ENCODE measurements around the gene SIGLEC12.
"Not testable (repeated sequence)": the region's sequence is repeated elsewhere in the genome, so short reads cannot be mapped to it uniquely, and the experiment has no call there.

The SIGLEC12 gene

DNA sequence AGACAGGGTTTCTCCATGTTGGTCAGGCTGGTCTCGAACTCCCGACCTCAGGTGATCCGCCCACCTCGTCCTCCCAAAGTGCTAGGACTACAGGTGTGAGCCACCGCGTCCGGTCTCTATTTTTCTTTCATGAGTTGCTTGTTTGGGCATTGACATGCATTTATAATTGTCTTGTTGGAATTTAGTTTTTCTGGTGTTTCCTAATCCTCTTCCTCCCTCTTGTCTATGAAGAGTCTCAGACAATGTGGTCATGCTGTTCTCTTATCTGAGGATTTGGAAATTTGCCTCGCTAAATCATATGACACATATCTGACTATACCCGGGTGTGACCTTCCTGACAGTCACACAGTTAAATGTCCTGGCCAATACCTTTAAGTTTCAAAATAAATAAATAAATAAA lies 30.6 kb downstream of the SIGLEC12 start:
- Histone ChIP-seq H3K9me3 (ENCODE audit: control insufficient read depth in 2 of 2, low read length in 2 of 2) (no peaks in the 10 kb centered on the region), H3K27me3 (ENCODE audit: control insufficient read depth in 2 of 2, insufficient read depth in 2 of 2, low read length in 2 of 2) (no peaks in the 10 kb centered on the region), H3K4me1 (ENCODE audit: control insufficient read depth in 2 of 2, insufficient read depth in 2 of 2, low read length in 2 of 2) (no peaks in the 10 kb centered on the region), H3K27ac (ENCODE audit: low read depth in 2 of 2, low read length in 2 of 2) (no peak overlapping the region), H3K36me3 (ENCODE audit: control insufficient read depth in 2 of 2, insufficient read depth in 2 of 2, low read length in 2 of 2) (no peaks in the 10 kb centered on the region), H3K9ac (ENCODE audit: low read depth in 1 of 2, low read length in 2 of 2) (no peak overlapping the region), H3K4me3 (ENCODE audit: low read length in 2 of 2) (no peak overlapping the region)

DNA sequence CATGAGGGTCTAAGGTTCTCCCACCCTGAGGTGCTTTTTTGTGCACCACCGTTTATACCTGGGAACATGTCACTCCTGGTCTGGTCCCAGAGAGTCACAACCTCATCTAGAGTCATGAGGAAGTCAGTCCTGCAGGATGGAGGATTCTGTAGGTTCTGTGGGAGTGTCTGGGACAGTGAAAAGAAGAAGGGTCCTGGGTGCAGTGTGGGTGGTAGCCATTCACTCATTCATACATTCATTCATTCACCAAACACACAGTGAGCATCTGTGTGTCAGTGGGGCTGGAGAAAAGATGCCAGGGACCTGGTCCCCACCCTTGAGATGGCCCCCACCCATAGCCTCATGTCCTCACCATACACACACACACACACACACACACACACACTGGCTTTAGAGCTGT lies 32.0 kb downstream of the SIGLEC12 start:
- Histone ChIP-seq H3K27me3 (ENCODE audit: control insufficient read depth in 2 of 2, insufficient read depth in 2 of 2, low read length in 2 of 2) (no peaks in the 10 kb centered on the region), H3K36me3 (ENCODE audit: control insufficient read depth in 2 of 2, insufficient read depth in 2 of 2, low read length in 2 of 2) (no peaks in the 10 kb centered on the region), H3K4me3 (ENCODE audit: low read length in 2 of 2) (no peak overlapping the region), H3K4me1 (ENCODE audit: control insufficient read depth in 2 of 2, insufficient read depth in 2 of 2, low read length in 2 of 2) (no peaks in the 10 kb centered on the region), H3K27ac (ENCODE audit: low read depth in 2 of 2, low read length in 2 of 2) (no peak overlapping the region), H3K9me3 (ENCODE audit: control insufficient read depth in 2 of 2, low read length in 2 of 2) (no peaks in the 10 kb centered on the region), H3K9ac (ENCODE audit: low read depth in 1 of 2, low read length in 2 of 2) (no peak overlapping the region)

DNA sequence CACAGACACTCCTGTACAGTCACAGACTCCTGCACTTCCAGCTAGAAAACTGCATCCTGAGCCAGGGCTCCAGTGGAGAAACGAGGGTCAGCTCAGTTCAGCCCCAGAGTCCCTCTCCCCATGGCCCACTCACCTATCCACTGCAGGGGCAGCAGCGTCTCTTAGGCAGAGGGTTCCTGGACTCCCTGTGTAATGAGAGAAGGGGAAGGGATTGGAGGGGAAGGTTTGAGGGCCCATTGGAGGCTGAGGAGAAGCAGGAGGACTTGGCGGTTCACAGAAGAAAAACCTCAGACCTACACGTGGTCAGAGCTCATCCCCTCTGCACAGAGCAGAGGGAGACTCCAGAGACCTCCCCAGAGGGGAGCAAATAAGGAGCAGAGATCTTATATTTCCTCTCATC lies 32.4 kb downstream of the SIGLEC12 start:
- H3K27me3 ChIP-seq (ENCODE audit: control insufficient read depth in 2 of 2, insufficient read depth in 2 of 2, low read length in 2 of 2) = no peaks in the 10 kb centered on the region
- no peak overlapping the region for H3K9ac ChIP-seq (ENCODE audit: low read depth in 1 of 2, low read length in 2 of 2)

DNA sequence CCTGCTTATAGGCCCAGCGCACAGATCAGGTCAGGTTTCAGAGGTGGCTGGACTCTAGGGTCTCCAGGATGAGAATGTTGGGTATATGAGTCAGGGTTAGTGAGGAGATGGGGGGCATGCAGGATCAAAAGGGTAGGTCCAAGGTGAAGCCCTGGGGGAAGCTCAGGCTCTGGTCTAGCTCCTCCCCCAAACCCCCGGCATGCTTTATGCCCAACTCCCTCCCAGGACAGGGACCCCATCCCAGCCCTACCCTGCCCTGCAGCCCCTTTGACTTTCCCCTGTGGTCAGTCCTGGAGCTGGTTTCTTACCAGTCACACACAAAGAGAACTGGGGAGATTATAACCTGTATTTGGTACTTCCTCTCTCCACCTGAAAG lies 33.1 kb downstream of the SIGLEC12 start:
- no peaks in the 10 kb centered on the region for H3K36me3 ChIP-seq (ENCODE audit: control insufficient read depth in 2 of 2, insufficient read depth in 2 of 2, low read length in 2 of 2)
- no peaks in the 10 kb centered on the region for H3K9me3 ChIP-seq (ENCODE audit: control insufficient read depth in 2 of 2, low read length in 2 of 2)
- H3K27ac ChIP-seq (ENCODE audit: low read depth in 2 of 2, low read length in 2 of 2) = no peak overlapping the region
- no peaks in the 10 kb centered on the region for H3K27me3 ChIP-seq (ENCODE audit: control insufficient read depth in 2 of 2, insufficient read depth in 2 of 2, low read length in 2 of 2)
- H3K4me1 ChIP-seq (ENCODE audit: control insufficient read depth in 2 of 2, insufficient read depth in 2 of 2, low read length in 2 of 2) = no peaks in the 10 kb centered on the region
- H3K4me3 ChIP-seq (ENCODE audit: low read length in 2 of 2) = no peak overlapping the region
- no peak overlapping the region for H3K9ac ChIP-seq (ENCODE audit: low read depth in 1 of 2, low read length in 2 of 2)

More for the DNA sequence above, 32.4 kb downstream of the SIGLEC12 start:
- Histone ChIP-seq H3K4me3 (ENCODE audit: low read length in 2 of 2) (no peak overlapping the region), H3K36me3 (ENCODE audit: control insufficient read depth in 2 of 2, insufficient read depth in 2 of 2, low read length in 2 of 2) (no peaks in the 10 kb centered on the region), H3K27ac (ENCODE audit: low read depth in 2 of 2, low read length in 2 of 2) (no peak overlapping the region), H3K4me1 (ENCODE audit: control insufficient read depth in 2 of 2, insufficient read depth in 2 of 2, low read length in 2 of 2) (no peaks in the 10 kb centered on the region), H3K9me3 (ENCODE audit: control insufficient read depth in 2 of 2, low read length in 2 of 2) (no peaks in the 10 kb centered on the region)

DNA sequence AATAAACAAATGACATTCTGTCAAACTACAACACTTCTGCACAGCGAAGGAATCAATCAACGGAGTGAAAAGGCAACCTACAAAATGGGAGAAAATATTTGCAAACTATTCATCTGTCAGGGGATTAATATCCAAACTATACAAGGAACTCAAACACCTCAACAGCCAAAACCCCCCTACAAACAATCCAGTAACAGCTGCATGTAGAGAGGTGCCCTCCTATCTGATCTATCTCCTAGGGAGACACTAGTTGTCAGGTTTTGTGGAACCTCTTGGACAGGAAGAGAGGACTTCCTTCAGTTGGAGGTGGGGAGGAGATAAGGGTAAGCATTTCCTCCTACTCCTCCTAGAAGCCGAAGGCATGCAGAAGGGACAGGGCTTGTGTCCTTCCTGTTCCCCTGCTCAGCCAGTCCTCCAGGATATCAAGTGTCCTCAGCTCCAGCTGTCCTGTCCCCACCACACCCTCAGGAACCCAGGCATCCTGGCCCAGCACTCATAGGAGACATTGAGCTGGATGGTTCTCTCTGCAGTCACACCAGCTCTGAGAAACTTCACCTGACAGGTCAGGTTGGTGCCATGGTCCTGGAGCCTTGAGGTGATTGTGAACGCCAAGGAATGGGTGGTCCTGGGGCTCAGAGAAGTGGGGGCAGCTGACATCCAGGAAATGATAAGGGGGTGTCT lies 33.6 kb downstream of the SIGLEC12 start:
- Histone ChIP-seq H3K4me3 (ENCODE audit: low read length in 2 of 2) (no peak overlapping the region), H3K36me3 (ENCODE audit: control insufficient read depth in 2 of 2, insufficient read depth in 2 of 2, low read length in 2 of 2) (no peaks in the 10 kb centered on the region), H3K27ac (ENCODE audit: low read depth in 2 of 2, low read length in 2 of 2) (no peak overlapping the region), H3K4me1 (ENCODE audit: control insufficient read depth in 2 of 2, insufficient read depth in 2 of 2, low read length in 2 of 2) (no peaks in the 10 kb centered on the region), H3K9me3 (ENCODE audit: control insufficient read depth in 2 of 2, low read length in 2 of 2) (no peaks in the 10 kb centered on the region), H3K27me3 (ENCODE audit: control insufficient read depth in 2 of 2, insufficient read depth in 2 of 2, low read length in 2 of 2) (no peaks in the 10 kb centered on the region), H3K9ac (ENCODE audit: low read depth in 1 of 2, low read length in 2 of 2) (no peak overlapping the region)

DNA sequence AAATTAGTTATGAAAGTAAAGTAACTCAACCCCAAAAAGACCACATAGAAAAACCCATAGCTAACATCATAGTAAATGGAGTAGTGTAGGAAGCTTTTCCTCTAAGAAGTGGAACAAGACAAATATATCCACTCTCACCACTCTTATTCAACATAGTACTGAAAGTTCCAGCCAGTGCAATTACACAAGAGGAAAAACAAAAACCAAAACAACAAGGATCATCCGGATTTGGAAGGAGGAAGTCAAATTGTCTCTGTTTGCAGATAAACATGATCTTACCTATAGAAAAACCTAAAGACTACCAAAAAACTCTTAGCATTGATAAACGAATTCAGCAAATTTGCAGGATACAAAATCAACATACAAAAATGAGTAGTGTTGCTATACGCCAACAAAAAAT lies 34.9 kb downstream of the SIGLEC12 start:
- Histone ChIP-seq H3K9ac (ENCODE audit: low read depth in 1 of 2, low read length in 2 of 2) (no peak overlapping the region), H3K36me3 (ENCODE audit: control insufficient read depth in 2 of 2, insufficient read depth in 2 of 2, low read length in 2 of 2) (no peaks in the 10 kb centered on the region), H3K9me3 (ENCODE audit: control insufficient read depth in 2 of 2, low read length in 2 of 2) (no peaks in the 10 kb centered on the region), H3K4me1 (ENCODE audit: control insufficient read depth in 2 of 2, insufficient read depth in 2 of 2, low read length in 2 of 2) (peaks cover 0 to 3% of the 10 kb centered on the region in 2 donors), H3K27me3 (ENCODE audit: control insufficient read depth in 2 of 2, insufficient read depth in 2 of 2, low read length in 2 of 2) (peaks cover 0 to 4% of the 10 kb centered on the region in 2 donors), H3K27ac (ENCODE audit: low read depth in 2 of 2, low read length in 2 of 2) (no peak overlapping the region), H3K4me3 (ENCODE audit: low read length in 2 of 2) (no peak overlapping the region)

DNA sequence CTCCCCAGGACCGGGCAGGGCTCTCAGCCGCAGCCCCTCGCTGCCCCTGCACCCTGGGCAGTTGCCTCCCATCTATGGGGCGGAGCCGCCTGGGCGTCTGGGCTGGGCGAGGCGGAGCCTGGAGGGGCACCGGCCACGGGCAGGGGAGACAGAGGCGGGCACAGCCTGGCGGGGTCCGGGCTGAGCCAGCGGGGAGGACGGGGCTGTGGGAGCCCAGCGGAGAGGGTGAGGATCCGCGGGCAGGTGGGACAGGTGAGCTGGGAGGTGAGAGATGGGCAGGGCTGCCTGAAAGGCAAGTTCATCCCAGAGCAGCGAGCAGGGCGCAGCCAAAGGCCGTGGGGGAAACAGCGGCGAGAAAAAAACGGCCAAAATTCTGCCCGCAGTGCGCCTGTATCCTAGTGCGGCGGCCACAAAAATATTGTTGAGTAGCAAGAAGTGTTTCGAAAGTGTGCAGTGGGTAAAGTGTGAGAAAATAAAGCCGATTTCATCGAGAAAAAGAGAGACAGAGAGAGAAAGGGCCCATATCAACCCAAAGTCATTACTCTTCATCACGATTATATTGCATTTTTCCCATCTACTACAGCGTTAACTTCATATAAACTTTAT lies 37.5 kb downstream of the SIGLEC12 start:
- not testable (repeated sequence) for H3K4me3 ChIP-seq (ENCODE audit: low read length in 2 of 2); H3K4me1 ChIP-seq (ENCODE audit: control insufficient read depth in 2 of 2, insufficient read depth in 2 of 2, low read length in 2 of 2); H3K9ac ChIP-seq (ENCODE audit: low read depth in 1 of 2, low read length in 2 of 2); H3K27me3 ChIP-seq (ENCODE audit: control insufficient read depth in 2 of 2, insufficient read depth in 2 of 2, low read length in 2 of 2); H3K9me3 ChIP-seq (ENCODE audit: control insufficient read depth in 2 of 2, low read length in 2 of 2); H3K36me3 ChIP-seq (ENCODE audit: control insufficient read depth in 2 of 2, insufficient read depth in 2 of 2, low read length in 2 of 2); H3K27ac ChIP-seq (ENCODE audit: low read depth in 2 of 2, low read length in 2 of 2)

DNA sequence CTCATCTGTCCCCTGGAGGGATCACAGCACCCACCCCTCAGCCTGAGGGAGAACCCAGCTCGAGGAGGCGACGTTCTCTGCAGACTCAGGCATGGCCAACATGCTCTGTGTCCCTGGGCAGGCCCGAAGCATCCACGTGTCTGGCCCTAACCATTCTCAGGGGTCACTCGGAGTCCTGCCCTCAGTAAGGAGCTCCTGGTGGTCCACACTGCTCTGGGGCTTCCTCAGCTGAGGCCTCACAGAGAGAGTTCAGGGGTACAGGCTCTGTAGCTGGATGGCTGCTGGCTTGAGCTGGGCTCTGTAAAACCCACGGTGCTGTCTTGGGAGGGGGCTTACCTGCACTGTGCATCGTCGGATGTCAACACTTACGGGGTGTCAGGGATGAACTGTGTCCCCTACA lies 38.9 kb downstream of the SIGLEC12 start:
- peaks cover 0 to 3% of the 10 kb centered on the region in 2 donors for H3K4me1 ChIP-seq (ENCODE audit: control insufficient read depth in 2 of 2, insufficient read depth in 2 of 2, low read length in 2 of 2)
- H3K27me3 ChIP-seq (ENCODE audit: control insufficient read depth in 2 of 2, insufficient read depth in 2 of 2, low read length in 2 of 2) = peaks cover 0 to 4% of the 10 kb centered on the region in 2 donors
- H3K9me3 ChIP-seq (ENCODE audit: control insufficient read depth in 2 of 2, low read length in 2 of 2) = no peaks in the 10 kb centered on the region
- H3K4me3 ChIP-seq (ENCODE audit: low read length in 2 of 2) = no peak overlapping the region
- no peaks in the 10 kb centered on the region for H3K36me3 ChIP-seq (ENCODE audit: control insufficient read depth in 2 of 2, insufficient read depth in 2 of 2, low read length in 2 of 2)
- no peak overlapping the region for H3K9ac ChIP-seq (ENCODE audit: low read depth in 1 of 2, low read length in 2 of 2)
- H3K27ac ChIP-seq (ENCODE audit: low read depth in 2 of 2, low read length in 2 of 2) = no peak overlapping the region

DNA sequence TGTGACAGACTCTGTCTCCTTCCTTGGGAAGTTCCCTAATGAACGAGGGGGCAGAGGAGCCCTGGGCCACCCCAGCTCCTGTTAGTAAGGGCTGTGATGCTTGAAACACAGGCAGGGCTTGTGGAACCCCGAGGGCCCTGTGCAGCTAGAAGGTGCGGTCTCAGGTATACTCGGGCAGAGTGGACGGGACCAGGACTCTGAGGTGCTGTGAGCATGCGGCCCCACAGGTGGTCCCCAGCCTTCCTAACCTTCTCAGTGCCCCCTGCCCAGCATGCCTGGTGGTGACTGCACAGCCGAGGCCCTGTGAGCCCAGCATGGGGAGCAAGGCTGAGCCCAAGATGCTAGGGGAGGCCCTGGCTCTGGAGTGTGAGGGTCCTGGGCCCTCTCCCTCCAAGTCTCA lies 39.3 kb downstream of the SIGLEC12 start:
- H3K9me3 ChIP-seq (ENCODE audit: control insufficient read depth in 2 of 2, low read length in 2 of 2) = no peaks in the 10 kb centered on the region
- H3K27me3 ChIP-seq (ENCODE audit: control insufficient read depth in 2 of 2, insufficient read depth in 2 of 2, low read length in 2 of 2) = peaks cover 0 to 6% of the 10 kb centered on the region in 2 donors
- H3K27ac ChIP-seq (ENCODE audit: low read depth in 2 of 2, low read length in 2 of 2) = peak overlapping the region in 1 of 2 donors; percentile 67
- no peaks in the 10 kb centered on the region for H3K36me3 ChIP-seq (ENCODE audit: control insufficient read depth in 2 of 2, insufficient read depth in 2 of 2, low read length in 2 of 2)
- H3K9ac ChIP-seq (ENCODE audit: low read depth in 1 of 2, low read length in 2 of 2) = no peak overlapping the region
- peaks cover 0 to 3% of the 10 kb centered on the region in 2 donors for H3K4me1 ChIP-seq (ENCODE audit: control insufficient read depth in 2 of 2, insufficient read depth in 2 of 2, low read length in 2 of 2)
- no peak overlapping the region for H3K4me3 ChIP-seq (ENCODE audit: low read length in 2 of 2)

DNA sequence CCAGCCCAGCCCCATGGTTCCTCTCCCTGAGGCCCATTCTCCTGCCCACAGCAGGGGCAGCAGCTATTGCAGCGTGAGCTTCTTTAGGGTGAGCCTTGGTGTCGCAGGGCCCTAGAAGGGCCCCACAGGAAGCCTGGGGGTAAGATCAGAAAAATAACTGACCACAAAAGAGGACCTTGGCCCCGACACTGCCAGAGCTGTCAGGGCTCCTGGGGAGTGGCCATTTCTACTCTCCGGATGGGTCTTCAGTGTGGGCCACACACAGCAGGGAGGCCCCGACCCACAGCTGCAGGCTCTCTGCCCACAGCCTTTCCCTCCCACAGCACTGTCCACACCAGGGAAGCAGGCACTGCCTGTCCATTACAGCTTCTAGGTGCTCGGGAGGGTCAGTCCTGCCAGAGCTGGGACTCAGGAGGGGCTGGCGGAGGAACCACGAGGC lies 39.9 kb downstream of the SIGLEC12 start:
- H3K9ac ChIP-seq (ENCODE audit: low read depth in 1 of 2, low read length in 2 of 2) = no peak overlapping the region
- no peaks in the 10 kb centered on the region for H3K9me3 ChIP-seq (ENCODE audit: control insufficient read depth in 2 of 2, low read length in 2 of 2)
- H3K27me3 ChIP-seq (ENCODE audit: control insufficient read depth in 2 of 2, insufficient read depth in 2 of 2, low read length in 2 of 2) = peaks cover 0 to 7% of the 10 kb centered on the region in 2 donors
- H3K4me1 ChIP-seq (ENCODE audit: control insufficient read depth in 2 of 2, insufficient read depth in 2 of 2, low read length in 2 of 2) = peaks cover 0 to 3% of the 10 kb centered on the region in 2 donors
- H3K36me3 ChIP-seq (ENCODE audit: control insufficient read depth in 2 of 2, insufficient read depth in 2 of 2, low read length in 2 of 2) = no peaks in the 10 kb centered on the region
- no peak overlapping the region for H3K4me3 ChIP-seq (ENCODE audit: low read length in 2 of 2)
- peak overlapping the region in 1 of 2 donors; percentile 67 for H3K27ac ChIP-seq (ENCODE audit: low read depth in 2 of 2, low read length in 2 of 2)

Data from mucosa of rectum (tissue), 2 donors.